ENCODE measurements around the gene SERPINA10. TPM values are rescaled to one million over a fixed set of nuclear protein-coding genes. Genes with fewer than 3 reads are reported as not detected.

SERPINA10 gene
- total and polyA plus RNA-seq, 2 of the 13 experiments (the other 11 are each of a cell fraction or from before 2014, with no cell fraction given), result 20.1 to 20.2 TPM

GRCh38 chr14:94292872-94293577 lies at the start of gene SERPINA10 (continued):
- TF ChIP-seq GABPB1 (CRISPR knock-in tag; IDR thresholded peaks at IDR 0.05) (peak; percentile 10; the same call in 1 of the 2 replicates), MYC (CRISPR knock-in tag; IDR thresholded peaks at IDR 0.05; ENCODE audit: borderline replicate concordance) (no peak; the same call in 1 of the 2 replicates), TEF (CRISPR knock-in tag; IDR thresholded peaks at IDR 0.05) (0 out of 2 replicates have a peak, but pooled peaks have one; percentile 59), ZFP90 (CRISPR knock-in tag; IDR thresholded peaks at IDR 0.05; ENCODE audit: borderline replicate concordance) (no peak), ZNF383 (CRISPR knock-in tag; IDR thresholded peaks at IDR 0.05; ENCODE audit: borderline replicate concordance) (no peak; the same call in 1 of the 2 replicates), GATAD2A (CRISPR knock-in tag; IDR thresholded peaks at IDR 0.05) (peak; percentile 84), ZNF446 (CRISPR knock-in tag; IDR thresholded peaks at IDR 0.05) (no peak), ZNF253 (CRISPR knock-in tag; IDR thresholded peaks at IDR 0.05; ENCODE audit: borderline replicate concordance) (no peak), ARID3A (IDR thresholded peaks at IDR 0.05; ENCODE audit: low read depth, low read length) (0 out of 2 replicates have a peak, but pooled peaks have one; percentile 44), GPBP1L1 (CRISPR knock-in tag; IDR thresholded peaks at IDR 0.05) (no peak), TFAP4 (IDR thresholded peaks at IDR 0.05; ENCODE audit: borderline replicate concordance, low read depth) (0 out of 2 replicates have a peak, but pooled peaks have one; percentile 16), HIVEP1 (CRISPR knock-in tag; IDR thresholded peaks at IDR 0.05) (peak; percentile 33; the same call in 1 of the 2 replicates), SIN3A (IDR thresholded peaks at IDR 0.05; ENCODE audit: borderline replicate concordance, low read depth, low read length) (peak; percentile 49; the same call in 1 of the 2 replicates), SCMH1 (CRISPR knock-in tag; IDR thresholded peaks at IDR 0.05; ENCODE audit: borderline replicate concordance) (no peak), ZNF407 (CRISPR knock-in tag; IDR thresholded peaks at IDR 0.05; ENCODE audit: not compliant biosample characterization) (peak; percentile 26)

Measured in HepG2 (cell line).